HT1080 (cell line): ENCODE results near the gene ULK4. TPM values are rescaled to one million over a fixed set of nuclear protein-coding genes. Genes with fewer than 3 reads are reported as not detected.
A peak's percentile ranks its signal among the peaks of the same experiment; 100 is the strongest.

ENCODE experiments used
- DNase-seq: peaks from one replicate; pipeline ENCODE4 v3.0.0-alpha.2; 2015; ENCODE audit warnings: low read depth
- total RNA-seq: library from RNA; depleted of rRNA; stranded (reverse); fragments of >200 nt; shearing (Covaris generic); gene quantifications from 2 replicates; pipeline ENCODE4 v1.2.3, GENCODE V29; 2014

Gene ULK4
- total RNA-seq, 1 experiment from 2014 or later: 4.8 TPM

DNA sequence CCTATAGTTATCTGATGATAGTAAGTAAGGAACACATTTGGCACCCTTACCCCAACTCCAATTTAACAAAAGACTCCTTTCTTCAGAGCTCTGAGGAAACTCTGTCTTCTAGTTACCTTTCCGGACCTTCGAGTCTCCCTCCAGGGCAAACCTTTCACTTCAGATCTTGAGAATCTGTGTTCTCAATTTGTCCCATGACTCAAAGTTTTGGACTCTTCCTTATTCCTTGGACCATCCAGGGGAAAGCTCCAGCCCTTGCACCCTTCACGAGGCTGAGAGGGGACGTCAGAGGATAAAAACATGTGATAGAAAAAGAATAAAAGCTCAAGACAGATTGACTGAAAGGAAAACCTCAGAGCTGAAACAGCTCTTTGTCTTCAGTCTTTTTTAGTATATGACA lies 685.7 kb downstream of the ULK4 start:
- no peak for DNase-seq

GRCh38 chr3:41274944-41275668 lies 686.8 kb downstream of the ULK4 start:
- peak; percentile 69 for DNase-seq

DNA sequence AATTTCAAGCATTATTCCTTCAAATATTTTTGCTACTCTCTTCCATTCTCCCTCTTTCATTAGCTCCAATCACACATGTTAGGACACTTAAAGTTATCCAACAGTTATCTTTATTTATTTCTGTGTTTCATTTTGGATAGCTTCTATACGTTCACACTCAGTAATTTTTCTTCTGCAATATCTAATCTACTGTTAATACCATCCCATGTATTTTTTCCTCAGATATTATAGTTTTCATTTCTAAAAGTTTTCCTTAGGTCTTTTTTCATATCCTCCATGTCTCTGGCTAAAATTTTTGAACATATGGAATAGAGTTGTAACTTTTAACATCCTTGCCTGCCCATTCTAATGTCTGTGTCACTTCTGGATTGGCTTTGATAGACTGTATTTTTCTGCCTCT lies 689.2 kb downstream of the ULK4 start:
- no peak for DNase-seq

- peak; percentile 97 for DNase-seq
Measured at GRCh38 chr3:41267975-41268640, 693.8 kb downstream of the ULK4 start.

GRCh38 chr3:41265823-41266273 lies 696.1 kb downstream of the ULK4 start:
- DNase-seq: peak; percentile 92

GRCh38 chr3:41265011-41265545 lies 696.8 kb downstream of the ULK4 start:
- peak; percentile 70 for DNase-seq

DNA sequence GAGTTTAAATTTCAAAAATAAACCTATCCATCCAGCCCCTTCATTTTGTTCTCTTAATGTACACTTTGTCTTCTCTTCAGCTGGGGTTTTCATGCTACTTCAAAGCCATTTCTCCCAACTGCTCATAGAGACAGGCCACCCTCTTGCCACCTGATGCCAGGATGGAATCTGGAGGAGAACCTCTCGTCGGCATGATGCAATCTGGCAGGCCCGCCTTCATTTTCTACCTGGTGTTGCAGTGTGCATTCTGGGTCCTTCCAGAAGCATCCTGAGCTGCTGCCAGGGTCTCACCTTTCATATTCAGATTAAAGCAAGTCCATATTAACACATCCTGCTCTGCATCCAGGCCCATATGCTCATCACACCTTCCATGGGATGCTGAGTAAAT lies 701.8 kb downstream of the ULK4 start:
- DNase-seq: no peak

- DNase-seq: peak; percentile 41
Measured at GRCh38 chr3:41259449-41260062, 702.3 kb downstream of the ULK4 start.

GRCh38 chr3:41258239-41258800 lies 703.6 kb downstream of the ULK4 start:
- no peak for DNase-seq

- DNase-seq: no peak
Measured at GRCh38 chr3:41251593-41251992, 710.3 kb downstream of the ULK4 start.

- no peak for DNase-seq
Measured at GRCh38 chr3:41250825-41251224, 711.1 kb downstream of the ULK4 start.

DNA sequence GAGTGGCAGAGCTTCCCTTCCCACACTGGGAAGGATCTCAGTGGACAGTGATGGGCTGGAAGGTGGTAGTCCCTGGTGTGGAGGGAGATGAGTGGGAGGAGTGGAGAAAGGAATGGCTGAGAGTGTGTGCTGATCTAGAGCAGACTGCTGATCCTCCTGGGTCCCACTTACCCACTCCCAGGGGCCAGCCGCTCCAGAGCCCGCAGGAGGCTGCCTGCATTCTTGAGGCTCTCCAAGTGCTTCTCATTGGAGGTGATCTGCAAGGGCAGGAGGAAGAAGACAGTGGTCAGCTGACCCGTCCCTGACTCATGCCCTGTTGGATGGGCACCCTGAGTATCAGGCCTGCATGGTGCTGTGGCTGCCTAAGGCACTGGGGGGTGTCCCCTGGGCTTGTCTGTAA lies 712.6 kb downstream of the ULK4 start:
- DNase-seq: peak; percentile 8

DNA sequence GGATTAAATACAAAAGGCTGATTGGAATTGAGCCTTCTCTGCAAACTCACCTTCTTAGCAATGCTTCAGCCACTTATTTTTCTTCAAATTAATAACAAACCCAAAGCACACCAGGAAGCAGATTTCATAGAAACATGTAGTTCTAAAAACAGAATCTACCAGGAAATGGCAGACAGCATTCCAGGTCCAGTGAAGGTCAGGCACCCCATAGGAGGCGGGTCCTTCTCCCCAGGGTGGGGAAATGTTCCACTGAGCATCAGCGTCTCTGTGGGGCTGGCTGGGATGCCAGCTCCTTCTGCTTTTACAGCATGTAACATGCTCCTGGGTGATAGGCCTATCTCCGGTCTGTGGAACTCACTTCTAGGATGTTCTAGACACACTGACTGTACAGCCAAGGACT lies 713.4 kb downstream of the ULK4 start:
- no peak for DNase-seq

- no peak for DNase-seq
Measured at GRCh38 chr3:41247055-41248004, 714.6 kb downstream of the ULK4 start.

DNA sequence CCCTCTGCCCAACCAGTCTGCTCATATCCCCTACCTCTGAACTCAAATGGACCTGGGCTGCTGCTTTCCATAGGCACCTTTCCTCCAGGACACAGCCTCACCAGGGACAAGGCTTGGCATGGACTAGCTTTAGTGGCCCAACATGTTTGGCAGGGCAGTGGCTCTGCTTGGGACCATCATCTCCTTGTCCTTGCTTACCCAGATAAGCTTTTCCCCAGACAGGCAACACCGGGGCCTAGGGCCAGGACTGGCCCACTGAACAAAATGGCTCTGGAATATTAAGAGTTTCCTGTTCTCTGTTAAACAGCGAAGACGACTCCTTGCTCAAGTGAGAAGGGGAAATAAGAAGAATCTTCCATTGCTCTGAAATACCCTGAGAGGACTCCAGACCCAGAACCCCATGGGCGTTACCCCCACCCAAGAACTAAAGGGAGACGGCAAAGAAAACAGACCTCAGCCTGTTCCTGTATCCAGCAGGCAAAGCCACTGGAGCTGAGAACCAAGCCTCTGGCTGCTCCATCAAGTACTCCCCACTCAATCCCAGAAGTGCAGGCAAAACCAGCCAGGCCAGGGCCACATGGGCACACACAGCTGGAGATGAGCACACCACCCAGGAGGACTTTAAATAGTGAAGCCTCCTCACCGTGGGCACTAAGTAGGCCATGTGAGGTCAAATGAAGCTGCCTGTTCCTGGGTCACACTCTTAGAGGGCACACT lies 717.1 kb downstream of the ULK4 start:
- DNase-seq: no peak

- DNase-seq: no peak
Measured at GRCh38 chr3:41243183-41243582, 718.7 kb downstream of the ULK4 start.

- no peak for DNase-seq
Measured at GRCh38 chr3:41241800-41242571, 719.9 kb downstream of the ULK4 start.

- no peak for DNase-seq
Measured at GRCh38 chr3:41241161-41241560, 720.7 kb downstream of the ULK4 start.

DNA sequence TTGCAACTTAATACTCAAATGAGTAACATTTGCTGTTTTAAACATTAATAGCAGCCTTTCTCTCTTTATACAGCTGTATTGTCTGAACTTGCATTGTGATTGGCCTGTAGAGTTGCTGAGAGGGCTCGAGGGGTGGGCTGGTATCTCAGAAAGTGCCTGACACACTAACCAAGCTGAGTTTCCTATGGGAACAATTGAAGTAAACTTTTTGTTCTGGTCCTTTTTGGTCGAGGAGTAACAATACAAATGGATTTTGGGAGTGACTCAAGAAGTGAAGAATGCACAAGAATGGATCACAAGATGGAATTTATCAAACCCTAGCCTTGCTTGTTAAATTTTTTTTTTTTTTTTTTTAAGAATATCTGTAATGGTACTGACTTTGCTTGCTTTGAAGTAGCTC lies 722.3 kb downstream of the ULK4 start:
- no peak for DNase-seq
